K562 (cell line): ENCODE results near the gene CLNK. TPM values are rescaled to one million over a fixed set of nuclear protein-coding genes. Genes with fewer than 3 reads are reported as not detected.

Source experiments
- ATAC-seq: fragments of 200-7000 bp; cut with Tn5 transposase; 3 replicates; pipeline ENCODE4 v1.9.1; 2020; ENCODE audit warnings: moderate library complexity
- BruUV-seq: library from RNA; stranded (reverse); fragments of 400-500 nt; replicated peaks from 2 replicates; lab custom pipeline; 2021; lab: Mats Ljungman, UMichigan
- CTCF ChIA-PET: fragments of 300-600 bp; formaldehyde crosslinking; extraction: SDS; loops from one replicate; lab custom pipeline; 2021; ENCODE audit warnings: low intra/inter-chr PET ratio; lab: Yijun Ruan, JAX
- POLR2A ChIA-PET: fragments of 300-600, 350-650 bp; sonication (Branson Sonifier 250); formaldehyde crosslinking; extraction: SDS; loops from one replicate; lab custom pipeline; 2021; ENCODE audit warnings: antibody characterized with exemption, inconsistent platforms; lab: Yijun Ruan, JAX
- DNase-seq, 4 experiments: peaks; one replicate each; pipeline versions ENCODE4 v3.0.0 to v3.0.0-alpha.2; 2011 to 2018; ENCODE audit warnings: low spot score in 3 of 4, mixed read lengths in 3 of 4; ENCODE audit errors: extremely low read depth in 1 of 4
- FAIRE-seq: peaks from 2 replicates; lab custom pipeline; 2011; peaks lifted over from hg19 to GRCh38; lab: Jason Lieb, UNC
- H2AFZ ChIP-seq: 2 replicates; pipeline ENCODE4 v1.6.0; 2011; ENCODE audit warnings: low read depth, low read length, control low read depth, inconsistent platforms
- H3K27ac ChIP-seq: fragments of 200-600 bp; 3 replicates; pipeline ENCODE4 v1.8.0; 2011; ENCODE audit warnings: low read depth, mild to moderate bottlenecking, control low read depth, inconsistent platforms, low read length, moderate library complexity, mixed read lengths; ENCODE audit errors: extremely low read depth
- H3K27me3 ChIP-seq, 2 experiments: fragments of 300-600 bp in 1 of 2; 2 replicates in 1 of 2; 3 replicates in 1 of 2; pipeline versions ENCODE4 v1.6.0 to v1.8.0; 2011; ENCODE audit warnings: inconsistent platforms in 2 of 2, low read length in 2 of 2, mild to moderate bottlenecking in 1 of 2, mixed read lengths in 1 of 2, moderate library complexity in 1 of 2; ENCODE audit not compliant: control insufficient read depth in 2 of 2, insufficient read depth in 2 of 2
- H3K36me3 ChIP-seq: fragments of 300-600 bp; 3 replicates; pipeline ENCODE4 v1.8.0; 2011; ENCODE audit warnings: mild to moderate bottlenecking, low read length, inconsistent platforms; ENCODE audit not compliant: control insufficient read depth, insufficient read depth
- H3K4me1 ChIP-seq, 2 experiments: fragments of 200-600 bp in 1 of 2; replicated peaks in 1 of 2; 2 replicates in 1 of 2; 3 replicates in 1 of 2; pipeline versions ENCODE4 v1.5.1 to v1.8.0; 2011; ENCODE audit warnings: inconsistent platforms in 2 of 2, low read length in 2 of 2, mild to moderate bottlenecking in 1 of 2, mixed read lengths in 1 of 2, moderate library complexity in 1 of 2; ENCODE audit not compliant: control insufficient read depth in 2 of 2, insufficient read depth in 2 of 2
- H3K4me2 ChIP-seq: 2 replicates; pipeline ENCODE4 v1.6.1; 2011; ENCODE audit warnings: low read length, control low read depth, inconsistent platforms, mixed read lengths; ENCODE audit not compliant: insufficient read depth
- H3K4me3 ChIP-seq: fragments of 200-600 bp; sonication (generic), shearing (Covaris generic); 2 replicates; pipeline ENCODE4 v1.5.1; 2016; ENCODE audit warnings: control low read depth, inconsistent platforms
- H3K79me2 ChIP-seq: fragments of 200-600 bp; 3 replicates; pipeline ENCODE4 v1.8.0; 2011; ENCODE audit warnings: low read length, inconsistent platforms; ENCODE audit not compliant: control insufficient read depth, insufficient read depth
- H3K9ac ChIP-seq, 2 experiments: 2 replicates each; pipeline versions ENCODE4 v1.6.0 to v1.6.1; 2011; ENCODE audit warnings: low read depth in 2 of 2, low read length in 2 of 2, control low read depth in 1 of 2, inconsistent platforms in 1 of 2, mild to moderate bottlenecking in 1 of 2, mixed read lengths in 1 of 2; ENCODE audit not compliant: insufficient read depth in 1 of 2
- H3K9me1 ChIP-seq: one replicate; pipeline ENCODE4 v1.6.0; 2011; ENCODE audit warnings: inconsistent platforms, mild to moderate bottlenecking, low read length, moderate library complexity; ENCODE audit not compliant: control insufficient read depth, insufficient read depth
- H3K9me3 ChIP-seq: replicated peaks from 2 replicates; pipeline ENCODE4 v1.5.1; 2011; ENCODE audit warnings: low read depth, low read length, inconsistent platforms; ENCODE audit not compliant: control insufficient read depth, insufficient read depth
- H4K20me1 ChIP-seq: replicated peaks from 2 replicates; pipeline ENCODE4 v1.6.1; 2011; ENCODE audit warnings: low read length, inconsistent platforms, mixed read lengths; ENCODE audit not compliant: control insufficient read depth, insufficient read depth
- CXXC5 ChIP-seq: fragments of 250-450 bp; sonication (Bioruptor Pico); IDR thresholded peaks from 2 replicates; pipeline ENCODE4 v1.8.0; 2022; ENCODE audit warnings: inconsistent platforms, mild to moderate bottlenecking, moderate library complexity
- NCOA2 ChIP-seq, 2 experiments: fragments of 450-650 bp; IDR thresholded peaks; 2 replicates each; pipeline ENCODE4 v1.6.1; 2018; ENCODE audit warnings: mild to moderate bottlenecking in 2 of 2, moderate library complexity in 1 of 2; ENCODE audit not compliant: partially characterized antibody in 2 of 2
- NFIX ChIP-seq: fragments of 250-450 bp; sonication (Bioruptor Pico); IDR thresholded peaks from 2 replicates; pipeline ENCODE4 v1.4.0; 2020; ENCODE audit warnings: low read depth, mild to moderate bottlenecking, moderate library complexity
- RAD51 ChIP-seq: fragments of 450-650 bp; IDR thresholded peaks from 2 replicates; pipeline ENCODE4 v1.7.1; 2016; ENCODE audit warnings: low read depth, mild to moderate bottlenecking, borderline replicate concordance
- RBM15 ChIP-seq: fragments of 200-400 bp; formaldehyde crosslinking; IDR thresholded peaks from 2 replicates; pipeline ENCODE4 v1.6.1; 2018; ENCODE audit warnings: mild to moderate bottlenecking, low read length, moderate library complexity; ENCODE audit not compliant: insufficient read depth
- RERE ChIP-seq: sonication (generic); formaldehyde crosslinking; IDR thresholded peaks from 2 replicates; pipeline ENCODE4 v1.8.0; 2023; ENCODE audit warnings: missing genetic modification reagents, mild to moderate bottlenecking, borderline replicate concordance
- SNRNP70 ChIP-seq: fragments of 200-400 bp; formaldehyde crosslinking; optimal IDR thresholded peaks from 2 replicates; pipeline ENCODE3; 2017; ENCODE audit warnings: low read depth, low read length
- SUPT5H ChIP-seq: fragments of 450-650 bp; IDR thresholded peaks from 2 replicates; pipeline ENCODE4 v1.6.1; 2016
- TFE3 ChIP-seq: fragments of 450-650 bp; formaldehyde crosslinking; IDR thresholded peaks from 2 replicates; pipeline ENCODE4 v1.4.0; 2020; ENCODE audit warnings: mild to moderate bottlenecking, mixed read lengths
- ZBTB11 ChIP-seq, 3 experiments: fragments of 200-800 bp in 1 of 3; fragments of 250-450 bp in 1 of 3; fragments of 450-650 bp in 1 of 3; sonication (Bioruptor Pico) in 1 of 3; sonication (Bioruptor generic) in 1 of 3; formaldehyde crosslinking in 1 of 3; IDR thresholded peaks; 2 replicates each; pipeline versions ENCODE4 v1.6.1 to v1.8.0; 2016 to 2022; ENCODE audit warnings: mild to moderate bottlenecking in 2 of 3, missing genetic modification characterization in 2 of 3, missing compliant biosample characterization in 1 of 3, moderate library complexity in 1 of 3
- ZNF511 ChIP-seq: sonication (generic); formaldehyde crosslinking; IDR thresholded peaks from 2 replicates; pipeline ENCODE4 v1.8.0; 2022; ENCODE audit warnings: mild to moderate bottlenecking, missing genetic modification reagents
- WGBS: fragments of 100-300 bp; shearing (Covaris generic); methylation state at CpG from one replicate; pipeline ENCODE4 v1.1.6; 2016; ENCODE audit warnings: low coverage, mixed read lengths; ENCODE audit not compliant: insufficient coverage; ENCODE audit errors: missing lambda C conversion rate; 5-methylcytosine and 5-hydroxymethylcytosine counted together
- in situ Hi-C: fragments of 300-500 bp; cut with MboI; formaldehyde crosslinking; loops from 4 replicates; pipeline ENCODE4 v1.15.0; 2018; ENCODE audit warnings: inconsistent platforms, mixed read lengths
- intact Hi-C: fragments of 100-400 bp; cut with micrococcal nuclease; formaldehyde crosslinking; loops from 2 replicates; pipeline ENCODE4 v1.14.2; 2022
- polyA plus RNA-seq, 8 experiments: library from polyadenylated mRNA; depleted of rRNA in 4 of 8; stranded (reverse) in 5 of 8; unstranded in 3 of 8; fragments of >200 nt; fragmentation: Nextera tagmentation in 2 of 8; fragmentation: Illumina TruSeq in 1 of 8; extraction: Ambion mirVana in 2 of 8; extraction: Trizol in 1 of 8; gene quantifications; 2 replicates each; pipeline versions ENCODE4 v1.2.1 to v1.2.3, GENCODE V29; 2011 to 2014; ENCODE audit warnings: inconsistent platforms in 1 of 8, missing spikeins in 1 of 8
- total RNA-seq, 7 experiments: library from RNA; depleted of rRNA in 6 of 7; stranded (reverse); fragments of >200 nt in 6 of 7; fragmentation: Illumina TruSeq in 2 of 7; extraction: Trizol in 2 of 7; gene quantifications; 2 replicates each; pipeline versions ENCODE4 v1.2.1 to v1.2.3, GENCODE V29; 2011 to 2021; ENCODE audit warnings: low replicate concordance in 1 of 7

Gene CLNK
- total and polyA plus RNA-seq, 9 of the 15 experiments (the other 6 are each of a cell fraction or from before 2014, with no cell fraction given) = not detected

- in situ Hi-C loops (no loop called here), intact Hi-C loops (no loop called here)
- Histone ChIP-seq H3K27ac (no peak overlapping the region), H2AFZ (peak overlapping the region; percentile 64), H3K4me2 (no peak overlapping the region), H3K79me2 (no peaks in the 10 kb centered on the region), H3K36me3 (no peaks in the 10 kb centered on the region), H3K9me1 (no peaks in the 10 kb centered on the region), H3K27me3 (peaks cover 8% of the 10 kb centered on the region in 2 experiments; a peak in 3 of 5 replicates), H3K4me3 (no peak overlapping the region), H3K9me3 (no peaks in the 10 kb centered on the region), H4K20me1 (no peaks in the 10 kb centered on the region), H3K4me1 (peaks cover 0 to 12% of the 10 kb centered on the region in 2 experiments; a peak in 3 of 5 replicates), H3K9ac (no peak overlapping the region)
- DNase-seq (peak in 3 of 4 experiments; percentile 10 to 11 (median 10)), ATAC-seq (no peak), FAIRE-seq (no peak)
- no TSS peak for BruUV-seq
- WGBS = 18% methylated on average over 7 of the region's 8 CpGs
- CTCF ChIA-PET = no interaction called here
- POLR2A ChIA-PET = no interaction called here
- no peak for TF ChIP-seq NCOA2 (IDR thresholded peaks at IDR 0.05; ENCODE audit: partially characterized antibody in 2 of 2)
- TF ChIP-seq ZNF511 (CRISPR knock-in tag) = no peak
- TF ChIP-seq RAD51 = peak; percentile 99
- TF ChIP-seq SUPT5H = no peak
- TF ChIP-seq RBM15 = no peak
- TF ChIP-seq TFE3 (CRISPR knock-in tag) = peak; percentile 98
- no peak for TF ChIP-seq NFIX (CRISPR knock-in tag)
- no peak for TF ChIP-seq SNRNP70
- TF ChIP-seq CXXC5 = no peak
- no peak for TF ChIP-seq RERE (CRISPR knock-in tag)
- TF ChIP-seq ZBTB11 (CRISPR knock-in tag; IDR thresholded peaks at IDR 0.05) = no peak
Observed at GRCh38 chr4:10495651-10496050, 188.9 kb downstream of the CLNK start.
